DOHH2 (cell line): ENCODE measurements around the gene ANXA7.

Experiments
- H3F3A ChIP-seq: fragments of 200-600 bp; sonication (generic), shearing (Covaris generic); 2 replicates; pipeline ENCODE4 v1.6.0; 2016; ENCODE audit warnings: antibody characterized with exemption, mild to moderate bottlenecking; ENCODE audit not compliant: control insufficient read depth, insufficient read depth
- H3K27ac ChIP-seq: fragments of 200-600 bp; sonication (generic); 2 replicates; pipeline ENCODE4 v1.5.1; 2014; ENCODE audit warnings: low read depth, mild to moderate bottlenecking, low read length, moderate library complexity
- H3K27me3 ChIP-seq: fragments of 200-600 bp; sonication (generic); 2 replicates; pipeline ENCODE4 v1.6.1; 2014; ENCODE audit warnings: mild to moderate bottlenecking, low read length, mixed read lengths; ENCODE audit not compliant: control insufficient read depth
- H3K36me3 ChIP-seq: fragments of 200-600 bp; sonication (generic); 2 replicates; pipeline ENCODE4 v1.6.1; 2014; ENCODE audit warnings: mild to moderate bottlenecking, low read length, moderate library complexity, mixed read lengths; ENCODE audit not compliant: control insufficient read depth
- H3K4me1 ChIP-seq: fragments of 200-600 bp; sonication (generic); 2 replicates; pipeline ENCODE4 v1.6.1; 2014; ENCODE audit warnings: mild to moderate bottlenecking, low read length, mixed read lengths; ENCODE audit not compliant: control insufficient read depth
- H3K4me2 ChIP-seq: fragments of 200-600 bp; sonication (generic); 2 replicates; pipeline ENCODE4 v1.6.0; 2014; ENCODE audit warnings: mild to moderate bottlenecking, low read length, moderate library complexity
- H3K4me3 ChIP-seq: fragments of 200-600 bp; sonication (generic); 2 replicates; pipeline ENCODE4 v1.5.1; 2014; ENCODE audit warnings: mild to moderate bottlenecking, low read length, mixed read lengths
- H3K79me2 ChIP-seq: fragments of 200-600 bp; sonication (generic); 2 replicates; pipeline ENCODE4 v1.6.1; 2014; ENCODE audit warnings: mild to moderate bottlenecking, low read length, mixed read lengths; ENCODE audit not compliant: control insufficient read depth
- H3K9me2 ChIP-seq: fragments of 200-600 bp; sonication (generic); replicated peaks from 2 replicates; pipeline ENCODE4 v1.6.1; 2014; ENCODE audit warnings: mild to moderate bottlenecking, low read length, mixed read lengths; ENCODE audit not compliant: control insufficient read depth
- H3K9me3 ChIP-seq: fragments of 200-600 bp; sonication (generic); 2 replicates; pipeline ENCODE4 v1.6.1; 2014; ENCODE audit warnings: antibody characterized with exemption, low read length, mixed read lengths; ENCODE audit not compliant: control insufficient read depth, insufficient read depth
- H4K20me1 ChIP-seq: fragments of 200-600 bp; sonication (generic); 2 replicates; pipeline ENCODE4 v1.6.0; 2014; ENCODE audit warnings: low read depth, mild to moderate bottlenecking, antibody characterized with exemption, low read length, moderate library complexity; ENCODE audit not compliant: control insufficient read depth, insufficient read depth
- EZH2phosphoT487 ChIP-seq: fragments of 200-600 bp; sonication (generic); IDR thresholded peaks from 2 replicates; pipeline ENCODE4 v1.6.1; 2017; ENCODE audit warnings: borderline replicate concordance, mild to moderate bottlenecking, antibody characterized with exemption, low read length, moderate library complexity, mixed read lengths
- TF ChIP-seq, protein P1 (sequence below): fragments of 200-600 bp; sonication (generic); IDR thresholded peaks from one replicate; pipeline ENCODE4 v1.5.1; 2014; ENCODE audit warnings: antibody characterized with exemption, mild to moderate bottlenecking, low read depth, low read length; ENCODE audit not compliant: poor library complexity, severe bottlenecking

Gene ANXA7

DNA sequence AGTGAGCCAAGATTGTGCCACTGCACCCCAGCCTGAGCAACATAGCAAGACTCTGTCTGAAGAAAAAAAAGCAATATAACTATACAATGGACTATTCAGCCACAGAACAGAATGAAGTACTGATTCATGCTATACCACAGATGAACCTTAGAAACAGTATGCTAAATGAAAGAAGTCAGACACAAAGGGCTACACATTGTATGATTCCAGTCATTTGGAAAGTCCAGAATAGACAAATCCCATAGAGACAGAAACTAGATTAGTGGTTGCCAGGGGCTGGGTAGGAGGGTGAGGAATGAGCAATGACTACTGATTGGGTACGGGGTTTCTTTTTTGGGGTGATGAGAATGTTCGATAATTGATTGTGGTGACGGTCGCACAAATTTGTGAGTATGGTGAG lies 45.6 kb downstream of the ANXA7 start:
- Histone ChIP-seq H3K4me2 (no peak overlapping the region), H3K27ac (no peak overlapping the region), H3K27me3 (no peaks in the 10 kb centered on the region), H3K9me3 (no peaks in the 10 kb centered on the region), H3K4me1 (peaks cover 14% of the 10 kb centered on the region), H3K4me3 (no peak overlapping the region), H3K36me3 (peaks cover 2% of the 10 kb centered on the region), H3K9me2 (no peaks in the 10 kb centered on the region), H4K20me1 (no peaks in the 10 kb centered on the region), H3F3A (no peaks in the 10 kb centered on the region), H3K79me2 (no peaks in the 10 kb centered on the region)
- TF ChIP-seq, protein P1, sequence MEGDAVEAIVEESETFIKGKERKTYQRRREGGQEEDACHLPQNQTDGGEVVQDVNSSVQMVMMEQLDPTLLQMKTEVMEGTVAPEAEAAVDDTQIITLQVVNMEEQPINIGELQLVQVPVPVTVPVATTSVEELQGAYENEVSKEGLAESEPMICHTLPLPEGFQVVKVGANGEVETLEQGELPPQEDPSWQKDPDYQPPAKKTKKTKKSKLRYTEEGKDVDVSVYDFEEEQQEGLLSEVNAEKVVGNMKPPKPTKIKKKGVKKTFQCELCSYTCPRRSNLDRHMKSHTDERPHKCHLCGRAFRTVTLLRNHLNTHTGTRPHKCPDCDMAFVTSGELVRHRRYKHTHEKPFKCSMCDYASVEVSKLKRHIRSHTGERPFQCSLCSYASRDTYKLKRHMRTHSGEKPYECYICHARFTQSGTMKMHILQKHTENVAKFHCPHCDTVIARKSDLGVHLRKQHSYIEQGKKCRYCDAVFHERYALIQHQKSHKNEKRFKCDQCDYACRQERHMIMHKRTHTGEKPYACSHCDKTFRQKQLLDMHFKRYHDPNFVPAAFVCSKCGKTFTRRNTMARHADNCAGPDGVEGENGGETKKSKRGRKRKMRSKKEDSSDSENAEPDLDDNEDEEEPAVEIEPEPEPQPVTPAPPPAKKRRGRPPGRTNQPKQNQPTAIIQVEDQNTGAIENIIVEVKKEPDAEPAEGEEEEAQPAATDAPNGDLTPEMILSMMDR, result no peak
- TF ChIP-seq EZH2phosphoT487, result no peak

DNA sequence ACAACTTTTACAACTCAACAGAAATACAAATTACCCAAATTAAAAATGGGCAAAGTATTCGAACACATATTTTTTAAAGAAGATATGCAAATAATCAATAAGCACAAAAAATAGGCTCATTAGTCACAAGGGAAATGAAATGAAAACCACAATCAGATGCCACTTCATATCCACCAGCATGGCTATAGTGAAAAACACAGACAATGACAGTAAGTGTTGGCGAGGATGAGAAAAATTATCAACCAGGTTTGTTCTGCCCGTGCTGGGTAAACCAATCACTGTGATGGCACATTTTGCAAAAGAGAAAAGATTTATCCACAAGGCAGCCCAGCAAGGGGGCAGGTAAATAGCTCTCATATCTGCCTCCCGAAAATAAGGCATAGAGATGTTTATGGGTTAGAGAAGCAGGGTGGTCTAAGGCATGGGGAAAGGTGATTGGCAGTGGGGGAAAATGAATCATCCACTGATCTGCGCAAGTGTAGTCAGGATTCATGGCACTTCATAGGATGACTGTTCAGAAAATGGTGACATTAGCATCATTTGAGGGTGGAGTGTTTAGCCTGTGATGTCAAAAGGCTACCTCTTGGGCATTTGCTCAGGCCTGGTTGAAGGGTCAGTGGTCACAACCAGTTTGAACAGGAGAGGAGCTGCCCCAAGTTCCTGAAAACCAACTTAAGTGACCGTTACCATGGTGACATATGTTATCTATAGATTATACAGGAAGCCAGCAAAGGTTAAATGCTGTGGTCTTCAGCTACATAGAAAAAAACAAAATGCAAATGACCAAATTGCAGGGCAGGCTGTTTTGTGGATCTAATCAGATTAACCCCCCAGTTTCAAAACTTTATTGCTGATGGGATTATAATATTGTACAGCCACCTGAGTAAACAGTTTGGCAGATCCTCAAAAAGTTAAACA lies 47.2 kb downstream of the ANXA7 start:
- no peaks in the 10 kb centered on the region for H3F3A ChIP-seq
- H3K4me3 ChIP-seq, result no peak overlapping the region
- H3K79me2 ChIP-seq, result no peaks in the 10 kb centered on the region
- no peaks in the 10 kb centered on the region for H3K27me3 ChIP-seq
- no peak overlapping the region for H3K27ac ChIP-seq
- no peaks in the 10 kb centered on the region for H3K9me3 ChIP-seq
- TF ChIP-seq, protein P1, result no peak
- no peak for TF ChIP-seq EZH2phosphoT487
- peak overlapping the region; percentile 8; the same call in 1 of the 2 replicates for H3K4me2 ChIP-seq
- H3K4me1 ChIP-seq, result peaks cover 14% of the 10 kb centered on the region
- H4K20me1 ChIP-seq, result no peaks in the 10 kb centered on the region
- H3K36me3 ChIP-seq, result peaks cover 2% of the 10 kb centered on the region
- H3K9me2 ChIP-seq, result no peaks in the 10 kb centered on the region

DNA sequence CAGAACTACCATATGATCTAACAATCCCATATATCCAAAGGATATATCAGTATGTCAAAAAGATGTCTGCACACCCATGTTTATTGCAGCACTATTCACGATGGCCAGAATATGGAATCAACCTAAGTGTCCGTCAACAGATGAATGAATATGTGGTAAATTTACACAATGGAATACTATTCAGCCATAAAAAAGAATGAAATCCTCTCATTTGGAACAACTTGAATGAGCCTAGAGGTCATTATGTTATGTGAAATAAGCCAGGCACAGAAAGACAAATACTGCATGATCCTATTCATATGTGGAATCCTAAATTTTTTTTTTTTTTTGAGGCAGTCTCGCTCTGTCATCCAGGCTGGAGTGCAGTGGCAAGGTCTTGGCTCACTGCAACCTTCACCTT lies 48.9 kb downstream of the ANXA7 start:
- Histone ChIP-seq H3K36me3 (peaks cover 2% of the 10 kb centered on the region), H3K9me3 (no peaks in the 10 kb centered on the region), H3K4me2 (no peak overlapping the region), H3K27me3 (no peaks in the 10 kb centered on the region), H3F3A (no peaks in the 10 kb centered on the region), H3K9me2 (no peaks in the 10 kb centered on the region), H3K4me3 (no peak overlapping the region), H3K79me2 (no peaks in the 10 kb centered on the region), H3K4me1 (peaks cover 14% of the 10 kb centered on the region), H3K27ac (no peak overlapping the region), H4K20me1 (no peaks in the 10 kb centered on the region)
- TF ChIP-seq, protein P1, result no peak
- no peak for TF ChIP-seq EZH2phosphoT487
